IgD-negative memory B cell (primary cell): ENCODE results near the gene NOTO. TPM values are rescaled to one million over a fixed set of nuclear protein-coding genes. Genes with fewer than 3 reads are reported as not detected.
"Not testable (repeated sequence)": the region's sequence is repeated elsewhere in the genome, so short reads cannot be mapped to it uniquely, and the experiment has no call there.

Experiments used
- H3K27ac Mint-ChIP-seq, 3 donors: one replicate each; pipeline ENCODE4 v1.8.0; 2020 to 2022; ENCODE audit warnings: mild to moderate bottlenecking in 3 of 3, mixed read lengths in 3 of 3, moderate library complexity in 1 of 3
- H3K27me3 Mint-ChIP-seq: one replicate; pipeline ENCODE4 v1.8.0; 2021; ENCODE audit warnings: mixed read lengths
- H3K36me3 Mint-ChIP-seq: one replicate; pipeline ENCODE4 v1.8.0; 2020; ENCODE audit warnings: mild to moderate bottlenecking, mixed read lengths
- H3K4me1 Mint-ChIP-seq, 3 donors: one replicate each; pipeline ENCODE4 v1.8.0; 2020 to 2022; ENCODE audit warnings: mixed read lengths in 3 of 3, mild to moderate bottlenecking in 1 of 3
- H3K4me3 Mint-ChIP-seq, 4 donors: one replicate each; pipeline ENCODE4 v1.8.0; 2020 to 2022; ENCODE audit warnings: mild to moderate bottlenecking in 4 of 4, mixed read lengths in 4 of 4, moderate library complexity in 3 of 4
- H3K9me3 Mint-ChIP-seq, 3 donors: one replicate each; pipeline ENCODE4 v1.8.0; 2020 to 2021; ENCODE audit warnings: mixed read lengths in 3 of 3, mild to moderate bottlenecking in 1 of 3
- polyA plus RNA-seq: library from polyadenylated mRNA; unstranded; fragments of 300-500 nt; fragmentation: Illumina TruSeq; gene quantifications from one replicate; pipeline ENCODE4 v1.2.3, GENCODE V29; 2021

NOTO gene
- polyA plus RNA-seq, 1 donor from 2014 or later = not detected

DNA sequence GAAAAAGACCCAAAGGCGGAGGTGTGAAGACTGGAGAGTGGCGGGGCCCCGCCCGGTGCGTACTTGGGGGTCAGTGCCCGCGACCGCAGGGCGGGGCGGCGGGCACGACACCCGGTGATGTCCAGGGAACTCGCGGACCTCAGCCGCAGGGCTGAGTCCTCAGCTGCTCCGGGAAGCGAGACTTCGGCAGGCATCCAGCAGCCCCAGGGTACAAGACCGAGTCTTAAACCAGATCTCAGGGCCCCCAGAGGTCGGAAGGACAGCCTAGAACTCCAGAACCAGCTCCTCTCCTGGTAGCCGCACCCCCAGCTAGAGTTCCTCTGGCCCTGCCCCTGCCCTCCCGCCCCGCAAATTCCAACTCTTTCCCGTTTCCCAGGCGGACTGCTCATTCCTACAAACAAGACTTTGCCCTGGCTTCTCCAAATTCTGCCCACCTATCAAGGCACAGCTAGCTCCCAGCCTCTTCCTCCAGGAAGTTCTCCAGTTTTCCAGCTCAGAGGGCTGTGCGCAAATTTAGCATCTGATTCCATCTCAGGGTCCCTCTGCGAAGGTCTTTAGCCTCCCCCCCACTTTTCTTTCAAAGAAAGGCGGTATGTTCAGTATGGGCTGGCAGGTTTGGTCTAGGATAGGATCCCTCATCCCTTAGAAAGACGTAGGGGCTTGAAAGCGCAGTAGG lies 26.0 kb upstream of the NOTO start:
- H3K4me3 Mint-ChIP-seq = peak overlapping the region; percentile 68 to 97 (median 88)
- peak overlapping the region in 1 of 3 donors; percentile 77 for H3K27ac Mint-ChIP-seq
- peaks cover 7 to 9% (median 8%) of the 10 kb centered on the region in 3 donors for H3K4me1 Mint-ChIP-seq
- H3K9me3 Mint-ChIP-seq = peaks cover 0 to 2% (median 0%) of the 10 kb centered on the region in 3 donors
- H3K36me3 Mint-ChIP-seq = no peaks in the 10 kb centered on the region
- H3K27me3 Mint-ChIP-seq = peaks cover 29% of the 10 kb centered on the region

DNA sequence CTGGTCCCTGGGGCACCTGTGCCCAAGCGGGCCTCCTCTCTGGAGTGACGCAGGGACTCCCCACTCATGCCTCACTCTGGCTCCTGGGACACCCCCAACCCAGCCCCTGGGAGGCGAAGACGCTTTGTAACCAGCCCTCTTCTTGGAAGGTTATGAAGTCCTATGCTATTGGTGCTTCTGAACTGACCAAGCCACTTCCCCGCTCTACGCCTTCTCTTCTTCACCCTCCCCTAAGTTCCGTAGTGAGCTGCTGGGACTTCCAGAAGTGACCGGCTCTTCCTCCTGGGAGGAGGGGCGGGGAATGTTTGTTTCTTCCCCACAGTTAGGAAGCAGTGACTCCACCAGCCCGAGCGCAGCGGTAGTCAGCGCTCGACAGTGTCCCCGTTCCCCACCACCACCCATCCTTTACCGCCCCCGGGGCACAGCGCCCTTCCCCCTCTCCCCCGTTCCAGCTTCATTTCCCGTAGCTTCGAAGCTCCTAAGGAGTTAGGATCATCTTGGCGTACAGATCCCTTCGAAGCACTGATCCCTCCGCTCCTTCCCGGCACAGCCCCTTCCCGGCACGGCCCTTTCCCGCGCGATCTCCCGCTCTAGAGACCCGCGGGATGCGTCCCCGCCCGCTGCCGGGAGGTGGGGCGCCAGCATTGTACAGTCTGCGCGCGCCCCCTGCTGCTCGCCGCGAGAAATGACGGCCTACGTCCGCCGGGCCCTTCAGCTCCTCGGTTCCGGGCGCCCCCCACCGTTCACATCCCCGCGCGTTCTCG lies 25.3 kb upstream of the NOTO start:
- Mint-ChIP-seq H3K27ac (peak overlapping the region in 2 of 3 donors; percentile 74 to 77), H3K4me1 (peaks cover 7 to 9% (median 8%) of the 10 kb centered on the region in 3 donors), H3K9me3 (peaks cover 0 to 2% (median 0%) of the 10 kb centered on the region in 3 donors), H3K36me3 (no peaks in the 10 kb centered on the region), H3K27me3 (peaks cover 26% of the 10 kb centered on the region), H3K4me3 (peak overlapping the region; percentile 68 to 97 (median 88))

DNA sequence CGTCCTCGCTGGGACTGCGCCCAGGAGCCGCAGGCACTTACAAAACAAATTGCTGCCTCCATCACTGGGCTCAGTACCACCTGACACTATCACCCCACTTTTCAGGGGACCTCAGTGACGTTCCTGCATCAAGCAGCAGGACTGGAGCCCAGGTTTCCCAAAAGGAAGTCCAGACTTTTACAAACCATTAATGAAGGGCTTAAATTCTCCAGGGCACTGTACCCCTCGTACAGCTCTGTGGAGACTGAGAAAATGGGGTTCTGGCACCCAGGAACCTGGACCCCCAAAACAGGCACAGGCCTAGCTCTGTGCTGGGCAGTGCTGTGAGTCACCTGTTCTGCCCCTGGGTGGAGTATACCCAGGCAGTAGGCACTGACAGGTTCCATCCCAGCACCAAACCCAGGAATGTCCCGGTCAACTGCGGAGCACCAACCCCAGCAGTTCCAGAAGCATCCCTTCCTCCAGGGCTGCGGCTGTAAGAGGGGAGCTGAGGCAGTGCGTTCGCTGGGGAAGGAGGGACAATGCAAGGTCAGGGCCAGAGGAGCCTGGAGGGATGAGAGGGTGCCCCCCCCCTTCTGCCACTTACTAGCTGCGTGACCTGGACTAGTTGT lies 24.6 kb upstream of the NOTO start:
- H3K27me3 Mint-ChIP-seq = peaks cover 26% of the 10 kb centered on the region
- H3K9me3 Mint-ChIP-seq = peaks cover 0 to 3% (median 0%) of the 10 kb centered on the region in 3 donors
- H3K4me1 Mint-ChIP-seq = peaks cover 7 to 9% (median 8%) of the 10 kb centered on the region in 3 donors
- H3K27ac Mint-ChIP-seq = peak overlapping the region in 1 of 3 donors; percentile 77
- H3K36me3 Mint-ChIP-seq = no peaks in the 10 kb centered on the region
- peak overlapping the region; percentile 68 to 97 (median 88) for H3K4me3 Mint-ChIP-seq

DNA sequence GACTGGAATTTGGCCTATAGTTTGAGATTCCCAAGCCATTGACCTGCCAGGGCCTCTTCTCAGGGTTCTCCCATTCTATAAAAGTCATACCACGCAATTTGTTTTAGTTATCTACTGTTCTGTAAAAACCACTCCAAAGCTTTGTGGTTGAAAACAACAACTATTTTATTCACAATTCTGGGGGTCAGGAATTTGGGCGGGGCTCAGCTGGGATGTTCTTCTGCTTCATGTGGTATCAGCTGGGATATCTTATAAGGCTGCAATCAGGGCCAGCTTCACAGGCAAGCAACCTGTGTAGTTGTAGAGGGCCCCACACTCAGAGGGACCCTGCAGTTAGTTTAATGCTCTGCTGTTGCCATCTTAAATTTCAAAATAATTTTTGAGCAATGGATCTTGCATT lies 16.4 kb upstream of the NOTO start:
- no peak overlapping the region for H3K27ac Mint-ChIP-seq
- H3K4me1 Mint-ChIP-seq = peaks cover 0 to 2% (median 0%) of the 10 kb centered on the region in 3 donors
- H3K9me3 Mint-ChIP-seq = peaks cover 0 to 5% (median 4%) of the 10 kb centered on the region in 3 donors
- H3K36me3 Mint-ChIP-seq = peaks cover 3% of the 10 kb centered on the region
- no peak overlapping the region for H3K4me3 Mint-ChIP-seq
- peaks cover 12% of the 10 kb centered on the region for H3K27me3 Mint-ChIP-seq

DNA sequence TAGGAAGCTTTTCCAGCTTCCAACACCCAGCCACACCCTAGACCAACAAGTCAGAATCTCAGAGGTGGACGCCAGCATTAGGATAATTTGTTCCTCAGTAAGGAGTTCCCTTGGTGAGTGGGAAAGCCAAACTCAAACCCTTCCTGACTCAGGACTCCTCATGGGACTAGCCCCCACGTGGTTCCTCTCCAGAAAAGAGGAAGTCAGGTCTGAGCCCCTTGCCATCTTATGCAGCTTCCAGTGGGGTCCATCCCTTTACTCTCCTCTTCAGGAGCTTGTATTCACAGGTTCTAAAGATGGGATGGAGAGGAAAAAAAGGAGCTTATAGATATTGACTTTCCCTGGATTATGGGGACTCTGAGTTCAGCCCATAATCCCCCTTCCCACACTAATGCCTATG lies 14.8 kb upstream of the NOTO start:
- Mint-ChIP-seq H3K36me3 (peaks cover 3% of the 10 kb centered on the region), H3K4me3 (no peak overlapping the region), H3K9me3 (peaks cover 0 to 5% (median 4%) of the 10 kb centered on the region in 3 donors), H3K27me3 (peaks cover 12% of the 10 kb centered on the region), H3K27ac (no peak overlapping the region), H3K4me1 (peaks cover 0 to 2% (median 0%) of the 10 kb centered on the region in 3 donors)

DNA sequence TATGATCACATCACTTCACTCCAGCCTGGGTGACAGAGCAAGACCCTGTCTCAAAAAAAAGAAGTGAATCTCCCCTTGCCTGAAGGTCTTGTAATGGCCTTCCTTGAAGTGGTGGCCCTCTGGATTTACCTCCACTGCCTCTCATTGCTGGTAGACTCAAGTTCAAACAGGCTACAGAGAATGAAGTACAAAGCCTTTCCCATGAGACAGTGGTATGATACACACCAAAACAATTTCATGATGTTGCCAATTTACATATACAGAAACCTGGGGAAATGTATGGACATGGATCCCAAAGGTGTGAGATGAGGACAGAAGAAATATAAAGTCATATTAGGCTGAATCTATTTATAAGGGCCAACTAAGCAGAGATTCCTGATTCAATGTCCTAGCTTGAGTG lies 4.8 kb upstream of the NOTO start:
- Mint-ChIP-seq H3K9me3 (peaks cover 0 to 3% (median 0%) of the 10 kb centered on the region in 3 donors), H3K36me3 (peaks cover 2% of the 10 kb centered on the region), H3K27me3 (peaks cover 25% of the 10 kb centered on the region), H3K4me3 (no peak overlapping the region), H3K4me1 (peaks cover 0 to 5% (median 2%) of the 10 kb centered on the region in 3 donors), H3K27ac (no peak overlapping the region)

DNA sequence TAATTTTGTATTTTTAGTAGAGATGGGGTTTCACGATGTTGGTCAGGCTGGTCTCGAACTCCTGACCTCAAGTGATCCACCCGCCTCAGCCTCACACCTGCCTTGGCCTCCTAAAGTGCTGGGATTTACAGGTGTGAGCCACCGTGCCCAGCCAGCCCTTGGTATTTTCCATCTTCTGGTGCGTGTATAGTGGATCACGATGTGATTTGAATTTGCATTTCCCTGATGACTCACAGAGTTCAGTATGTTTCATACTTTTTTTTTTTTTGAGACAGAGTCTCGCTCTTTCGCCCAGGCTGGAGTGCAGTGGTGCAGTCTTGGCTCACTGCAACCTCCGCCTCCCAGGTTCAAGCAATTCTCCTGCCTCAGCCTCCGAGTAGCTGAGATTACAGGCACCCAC lies 2.1 kb upstream of the NOTO start:
- peaks cover 38% of the 10 kb centered on the region for H3K27me3 Mint-ChIP-seq
- H3K9me3 Mint-ChIP-seq, H3K4me3 Mint-ChIP-seq, H3K36me3 Mint-ChIP-seq, H3K4me1 Mint-ChIP-seq, H3K27ac Mint-ChIP-seq: not testable (repeated sequence)

DNA sequence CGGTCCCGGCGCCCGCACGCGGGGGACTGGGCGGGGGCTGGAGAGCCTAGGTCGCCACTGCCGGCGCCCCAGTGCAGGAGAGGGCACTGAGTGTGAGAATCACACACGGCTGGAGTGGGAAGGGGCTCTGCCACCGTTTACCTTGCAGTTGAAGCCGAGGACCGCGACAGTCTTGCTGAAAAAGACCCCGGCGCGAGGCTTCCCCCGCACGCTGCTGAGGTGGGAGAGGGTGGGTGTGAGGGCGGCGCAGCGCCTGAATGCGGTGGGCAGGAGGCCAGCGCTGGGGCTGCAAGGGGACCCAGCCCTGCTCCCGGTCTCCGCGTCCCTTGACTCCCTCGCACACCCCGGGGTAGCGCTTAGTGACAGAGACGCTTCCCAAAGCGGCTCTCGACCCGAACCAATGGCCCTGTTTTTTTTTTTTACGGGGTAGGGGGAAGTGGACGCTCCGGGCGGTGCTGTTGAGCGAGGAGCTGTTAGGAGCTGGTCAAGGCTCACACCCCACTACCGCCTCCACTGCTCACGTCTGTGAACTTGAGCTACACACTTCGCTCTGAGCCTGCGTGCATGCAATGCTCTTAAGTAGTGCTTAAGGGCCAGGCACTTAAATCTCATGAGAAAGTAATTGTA lies 794 bp downstream of the NOTO start:
- peaks cover 0 to 3% (median 0%) of the 10 kb centered on the region in 3 donors for H3K9me3 Mint-ChIP-seq
- peaks cover 2% of the 10 kb centered on the region for H3K36me3 Mint-ChIP-seq
- peak overlapping the region in 1 of 3 donors; percentile 71 for H3K27ac Mint-ChIP-seq
- H3K4me1 Mint-ChIP-seq = peaks cover 0 to 5% (median 2%) of the 10 kb centered on the region in 3 donors
- H3K27me3 Mint-ChIP-seq = peaks cover 36% of the 10 kb centered on the region
- peak overlapping the region in 1 of 4 donors; percentile 41 for H3K4me3 Mint-ChIP-seq

DNA sequence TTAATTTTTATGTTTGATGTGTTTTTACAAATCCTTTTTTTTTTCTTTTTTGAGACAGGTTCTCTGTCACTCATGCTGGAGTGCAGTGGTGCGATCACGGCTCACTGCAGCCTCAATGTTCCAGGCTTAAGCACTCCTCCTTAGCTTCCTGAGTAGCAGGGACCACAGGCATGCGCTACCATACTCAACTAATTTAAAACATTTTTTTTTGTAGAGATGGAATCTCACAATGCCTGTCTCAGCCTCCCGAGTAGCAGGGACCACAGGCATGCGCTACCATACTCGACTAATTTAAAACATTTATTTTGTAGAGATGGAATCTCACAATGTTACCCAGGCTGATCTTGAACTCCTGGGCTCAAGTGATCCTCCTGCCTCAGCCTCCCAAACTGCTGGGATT lies 3.2 kb downstream of the NOTO start:
- peaks cover 0 to 3% (median 0%) of the 10 kb centered on the region in 3 donors for H3K9me3 Mint-ChIP-seq
- no peaks in the 10 kb centered on the region for H3K36me3 Mint-ChIP-seq
- H3K27ac Mint-ChIP-seq = no peak overlapping the region
- peaks cover 28% of the 10 kb centered on the region for H3K27me3 Mint-ChIP-seq
- no peak overlapping the region for H3K4me3 Mint-ChIP-seq
- peaks cover 0 to 5% (median 2%) of the 10 kb centered on the region in 3 donors for H3K4me1 Mint-ChIP-seq

DNA sequence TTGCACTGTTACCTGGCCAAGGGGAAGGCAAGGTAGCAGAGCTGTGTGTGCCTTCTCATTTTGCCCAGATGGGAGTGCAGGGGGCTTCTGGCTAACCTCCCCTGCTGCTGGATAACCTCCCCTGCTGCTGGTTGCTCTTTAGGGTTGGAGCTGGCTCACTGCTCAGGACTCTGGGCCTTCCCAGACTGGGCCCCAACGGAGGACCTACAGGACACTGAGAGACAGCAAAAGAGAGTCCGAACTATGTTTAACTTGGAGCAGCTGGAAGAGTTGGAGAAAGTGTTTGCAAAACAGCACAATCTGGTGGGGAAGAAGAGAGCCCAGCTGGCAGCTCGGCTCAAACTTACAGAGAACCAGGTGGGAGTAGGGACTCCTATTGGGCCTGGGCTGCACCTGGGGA lies 5.9 kb downstream of the NOTO start:
- Mint-ChIP-seq H3K4me1 (peaks cover 4 to 8% (median 5%) of the 10 kb centered on the region in 3 donors), H3K27ac (no peak overlapping the region), H3K36me3 (no peaks in the 10 kb centered on the region), H3K4me3 (no peak overlapping the region), H3K9me3 (no peaks in the 10 kb centered on the region), H3K27me3 (peaks cover 18% of the 10 kb centered on the region)

DNA sequence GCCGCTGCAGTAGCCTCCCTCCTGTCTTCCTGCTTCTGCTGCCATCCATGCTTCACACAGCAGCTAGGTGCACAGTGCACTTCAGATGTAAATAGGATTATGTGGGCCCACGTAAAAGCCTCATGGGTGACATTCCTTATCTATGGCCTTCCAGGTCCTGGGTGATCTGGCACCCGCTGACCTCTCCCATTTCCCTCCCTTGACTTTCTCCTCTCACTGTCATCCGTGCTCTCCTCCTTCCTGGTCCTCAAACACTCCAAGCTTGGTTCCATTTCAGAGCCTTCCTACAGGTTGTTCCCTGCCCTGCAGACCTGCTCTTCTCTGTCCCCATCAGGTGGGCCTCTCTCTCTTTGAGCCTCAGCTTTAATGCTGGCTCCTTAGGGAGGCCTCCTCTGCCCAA lies 7.6 kb downstream of the NOTO start:
- H3K27me3 Mint-ChIP-seq = peaks cover 8% of the 10 kb centered on the region
- H3K4me1 Mint-ChIP-seq = peaks cover 8 to 18% (median 15%) of the 10 kb centered on the region in 3 donors
- H3K9me3 Mint-ChIP-seq = no peaks in the 10 kb centered on the region
- no peaks in the 10 kb centered on the region for H3K36me3 Mint-ChIP-seq
- no peak overlapping the region for H3K27ac Mint-ChIP-seq
- H3K4me3 Mint-ChIP-seq = no peak overlapping the region

DNA sequence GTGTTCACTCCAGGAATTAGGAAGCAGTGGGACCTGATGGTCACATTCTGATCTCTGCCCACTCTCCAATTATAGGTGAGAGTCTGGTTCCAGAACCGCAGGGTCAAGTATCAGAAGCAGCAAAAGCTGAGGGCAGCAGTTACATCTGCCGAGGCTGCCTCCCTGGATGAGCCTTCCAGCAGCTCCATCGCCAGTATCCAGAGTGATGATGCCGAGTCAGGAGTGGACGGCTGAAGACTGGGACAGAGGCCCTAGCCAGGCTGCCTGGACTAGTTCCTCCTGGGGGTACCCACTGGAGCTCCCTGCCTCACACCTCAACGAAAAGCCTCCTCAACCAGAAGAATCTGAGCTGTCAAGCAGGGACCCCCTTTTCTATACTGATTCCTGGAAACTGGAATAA lies 8.3 kb downstream of the NOTO start:
- Mint-ChIP-seq H3K36me3 (no peaks in the 10 kb centered on the region), H3K4me1 (peaks cover 13 to 25% (median 22%) of the 10 kb centered on the region in 3 donors), H3K9me3 (no peaks in the 10 kb centered on the region), H3K27ac (no peak overlapping the region), H3K27me3 (peaks cover 4% of the 10 kb centered on the region), H3K4me3 (peak overlapping the region in 1 of 4 donors; percentile 10)

DNA sequence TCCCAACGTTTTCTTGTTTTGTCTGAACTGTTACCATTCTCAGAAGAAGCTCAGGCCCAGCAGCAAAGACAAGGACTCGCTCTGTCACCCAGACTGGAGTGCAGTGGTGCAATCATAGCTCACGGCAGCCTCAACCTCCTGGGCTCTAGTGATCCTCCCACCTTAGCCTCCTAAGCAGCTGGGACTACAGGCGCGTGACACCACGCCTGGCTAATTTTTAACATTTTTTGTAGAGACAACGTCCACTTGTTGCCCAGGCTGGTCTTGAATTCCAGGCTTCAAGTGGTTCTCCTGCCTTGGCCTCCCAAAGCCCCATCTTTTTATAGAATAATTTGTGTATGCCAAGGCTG lies 9.7 kb downstream of the NOTO start:
- H3K27me3 Mint-ChIP-seq = peaks cover 4% of the 10 kb centered on the region
- H3K27ac Mint-ChIP-seq = no peak overlapping the region
- H3K4me3 Mint-ChIP-seq = peak overlapping the region in 2 of 4 donors; percentile 61 to 81
- H3K9me3 Mint-ChIP-seq = no peaks in the 10 kb centered on the region
- peaks cover 13 to 25% (median 24%) of the 10 kb centered on the region in 3 donors for H3K4me1 Mint-ChIP-seq
- no peaks in the 10 kb centered on the region for H3K36me3 Mint-ChIP-seq

DNA sequence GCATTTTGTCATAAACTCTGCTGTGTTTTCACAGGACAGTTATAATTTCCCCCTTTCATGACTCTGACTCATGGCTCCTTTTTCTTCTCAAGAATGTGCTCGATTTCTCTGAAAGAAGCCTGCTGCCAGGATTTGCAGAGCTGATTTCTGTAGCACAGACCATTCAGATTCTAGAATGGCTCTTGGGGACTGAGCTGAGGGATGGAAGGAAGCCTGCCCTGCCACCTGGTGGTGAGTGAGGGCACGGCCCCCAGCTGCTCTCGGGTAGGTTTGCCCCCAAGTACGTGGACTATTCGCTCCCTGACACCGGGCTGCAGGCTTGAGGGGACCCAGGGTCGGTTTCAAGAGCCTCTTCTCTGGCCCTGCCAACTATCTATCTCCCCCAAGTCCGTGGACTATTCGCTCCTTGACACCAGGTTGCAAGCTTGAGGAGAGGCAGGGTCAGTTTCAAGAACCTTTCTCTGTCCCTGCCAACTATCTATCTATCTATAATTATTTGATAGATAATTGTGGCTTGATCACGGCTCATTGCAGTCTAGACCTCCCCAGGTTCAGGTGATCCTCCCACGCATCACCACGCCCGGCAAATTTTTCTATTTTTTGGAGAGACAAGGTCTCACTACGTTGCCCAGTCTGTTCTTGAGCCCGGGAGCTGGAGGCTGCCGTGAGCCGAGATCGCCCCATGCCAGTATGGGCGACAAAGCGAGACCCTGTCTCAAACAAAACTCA lies 10.2 kb downstream of the NOTO start:
- H3K4me1 Mint-ChIP-seq = peaks cover 13 to 25% (median 24%) of the 10 kb centered on the region in 3 donors
- peak overlapping the region in 2 of 3 donors; percentile 47 to 69 for H3K27ac Mint-ChIP-seq
- no peaks in the 10 kb centered on the region for H3K36me3 Mint-ChIP-seq
- no peaks in the 10 kb centered on the region for H3K9me3 Mint-ChIP-seq
- peak overlapping the region; percentile 13 to 81 (median 56) for H3K4me3 Mint-ChIP-seq
- H3K27me3 Mint-ChIP-seq = peaks cover 4% of the 10 kb centered on the region
